Neural progenitor cell (in vitro differentiated cells): ENCODE measurements around the gene SLC25A45. TPM values are rescaled to one million over a fixed set of nuclear protein-coding genes. Genes with fewer than 3 reads are reported as not detected.
A peak's percentile ranks its signal among the peaks of the same experiment; 100 is the strongest.

Source experiments
- DNase-seq: peaks from one replicate; pipeline ENCODE4 v3.0.0-alpha.2; 2016; ENCODE audit warnings: low spot score
- H2AFZ ChIP-seq: fragments of 200-600 bp; sonication (generic); replicated peaks from 2 replicates; pipeline ENCODE4 v1.6.1; 2016; ENCODE audit warnings: antibody characterized with exemption
- H3F3A ChIP-seq: fragments of 200-600 bp; sonication (generic); 2 replicates; pipeline ENCODE4 v1.6.1; 2016; ENCODE audit warnings: antibody characterized with exemption, low read depth
- H3K27ac ChIP-seq: fragments of 200-600 bp; sonication (generic); 2 replicates; pipeline ENCODE4 v1.5.1; 2016; ENCODE audit warnings: mild to moderate bottlenecking
- H3K27me3 ChIP-seq: fragments of 200-600 bp; sonication (generic); 2 replicates; pipeline ENCODE4 v1.6.1; 2016; ENCODE audit warnings: mild to moderate bottlenecking, moderate library complexity
- H3K36me3 ChIP-seq: fragments of 200-600 bp; sonication (generic); 2 replicates; pipeline ENCODE4 v1.5.1; 2016
- H3K4me1 ChIP-seq: fragments of 200-600 bp; sonication (generic); 2 replicates; pipeline ENCODE4 v1.6.1; 2016; ENCODE audit warnings: mixed run types
- H3K4me2 ChIP-seq: fragments of 200-600 bp; sonication (generic); 2 replicates; pipeline ENCODE4 v1.6.1; 2016
- H3K4me3 ChIP-seq: fragments of 200-600 bp; sonication (generic); 2 replicates; pipeline ENCODE4 v1.5.1; 2016
- H3K79me2 ChIP-seq: fragments of 200-600 bp; sonication (generic); 2 replicates; pipeline ENCODE4 v1.6.1; 2016; ENCODE audit warnings: low read depth
- H3K9ac ChIP-seq: fragments of 200-600 bp; sonication (generic); 2 replicates; pipeline ENCODE4 v1.6.1; 2016
- H3K9me3 ChIP-seq: fragments of 200-600 bp; sonication (generic); 2 replicates; pipeline ENCODE4 v1.5.1; 2016; ENCODE audit warnings: low read depth
- H4K20me1 ChIP-seq: fragments of 200-600 bp; sonication (generic); 2 replicates; pipeline ENCODE4 v1.6.1; 2016; ENCODE audit warnings: low read depth
- H3K27ac Mint-ChIP-seq: 3 replicates; pipeline ENCODE4 v1.8.0; 2021; ENCODE audit warnings: mixed read lengths
- H3K27me3 Mint-ChIP-seq: 2 replicates; pipeline ENCODE4 v1.8.0; 2022; ENCODE audit warnings: low read depth, mild to moderate bottlenecking, inconsistent platforms, moderate library complexity, mixed read lengths; ENCODE audit not compliant: insufficient read depth
- H3K36me3 Mint-ChIP-seq: 3 replicates; pipeline ENCODE4 v1.8.0; 2021; ENCODE audit warnings: mixed read lengths
- H3K4me1 Mint-ChIP-seq: 3 replicates; pipeline ENCODE4 v1.8.0; 2021; ENCODE audit warnings: mixed read lengths
- H3K4me3 Mint-ChIP-seq: 3 replicates; pipeline ENCODE4 v1.8.0; 2021; ENCODE audit warnings: mild to moderate bottlenecking, moderate library complexity, mixed read lengths
- H3K9me3 Mint-ChIP-seq: 3 replicates; pipeline ENCODE4 v1.8.0; 2020; ENCODE audit warnings: mixed read lengths
- EZH2 ChIP-seq: fragments of 200-600 bp; sonication (generic); IDR thresholded peaks from 2 replicates; pipeline ENCODE4 v1.6.1; 2017; ENCODE audit warnings: antibody characterized with exemption, mild to moderate bottlenecking, moderate library complexity
- EZH2phosphoT487 ChIP-seq: fragments of 200-600 bp; sonication (generic); IDR thresholded peaks from 2 replicates; pipeline ENCODE4 v1.6.1; 2017; ENCODE audit warnings: antibody characterized with exemption
- total RNA-seq: library from RNA; depleted of rRNA; stranded (reverse); fragments of >200 nt; gene quantifications from 2 replicates; pipeline ENCODE4 v1.2.3, GENCODE V29; 2015; ENCODE audit warnings: low replicate concordance
- TF ChIP-seq, protein P1 (sequence below): fragments of 200-600 bp; sonication (generic); IDR thresholded peaks from 2 replicates; pipeline ENCODE4 v1.5.1; 2017; ENCODE audit warnings: antibody characterized with exemption, mild to moderate bottlenecking

Gene SLC25A45
- total RNA-seq, 1 donor from 2014 or later, result 0.47 TPM

GRCh38 chr11:65378208-65378927 is 4.1 kb downstream of the SLC25A45 start:
- no peaks in the 10 kb centered on the region for H3K36me3 Mint-ChIP-seq
- H3K27ac ChIP-seq, result no peak overlapping the region
- H3K27me3 Mint-ChIP-seq, result peaks cover 10% of the 10 kb centered on the region
- H3K4me1 Mint-ChIP-seq, result peaks cover 16% of the 10 kb centered on the region
- DNase-seq, result peak; percentile 3
- no peaks in the 10 kb centered on the region for H3K27me3 ChIP-seq
- no peaks in the 10 kb centered on the region for H3K36me3 ChIP-seq
- H3K9me3 Mint-ChIP-seq, result no peaks in the 10 kb centered on the region
- H3K4me3 ChIP-seq, result no peak overlapping the region
- H3K9ac ChIP-seq, result no peak overlapping the region
- H3K4me3 Mint-ChIP-seq, result no peak overlapping the region
- no peak overlapping the region for H2AFZ ChIP-seq
- TF ChIP-seq, protein P1, sequence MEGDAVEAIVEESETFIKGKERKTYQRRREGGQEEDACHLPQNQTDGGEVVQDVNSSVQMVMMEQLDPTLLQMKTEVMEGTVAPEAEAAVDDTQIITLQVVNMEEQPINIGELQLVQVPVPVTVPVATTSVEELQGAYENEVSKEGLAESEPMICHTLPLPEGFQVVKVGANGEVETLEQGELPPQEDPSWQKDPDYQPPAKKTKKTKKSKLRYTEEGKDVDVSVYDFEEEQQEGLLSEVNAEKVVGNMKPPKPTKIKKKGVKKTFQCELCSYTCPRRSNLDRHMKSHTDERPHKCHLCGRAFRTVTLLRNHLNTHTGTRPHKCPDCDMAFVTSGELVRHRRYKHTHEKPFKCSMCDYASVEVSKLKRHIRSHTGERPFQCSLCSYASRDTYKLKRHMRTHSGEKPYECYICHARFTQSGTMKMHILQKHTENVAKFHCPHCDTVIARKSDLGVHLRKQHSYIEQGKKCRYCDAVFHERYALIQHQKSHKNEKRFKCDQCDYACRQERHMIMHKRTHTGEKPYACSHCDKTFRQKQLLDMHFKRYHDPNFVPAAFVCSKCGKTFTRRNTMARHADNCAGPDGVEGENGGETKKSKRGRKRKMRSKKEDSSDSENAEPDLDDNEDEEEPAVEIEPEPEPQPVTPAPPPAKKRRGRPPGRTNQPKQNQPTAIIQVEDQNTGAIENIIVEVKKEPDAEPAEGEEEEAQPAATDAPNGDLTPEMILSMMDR, result peak; percentile 20
- TF ChIP-seq EZH2 (no peak), EZH2phosphoT487 (no peak)
- no peaks in the 10 kb centered on the region for H4K20me1 ChIP-seq
- peaks cover 10% of the 10 kb centered on the region for H3K4me1 ChIP-seq
- no peak overlapping the region for H3K4me2 ChIP-seq
- H3K79me2 ChIP-seq, result no peaks in the 10 kb centered on the region
- H3K27ac Mint-ChIP-seq, result no peak overlapping the region
- H3F3A ChIP-seq, result no peaks in the 10 kb centered on the region
- H3K9me3 ChIP-seq, result no peaks in the 10 kb centered on the region

- Histone ChIP-seq H3K4me2 (no peak overlapping the region), H3K9me3 (no peaks in the 10 kb centered on the region), H3K36me3 (no peaks in the 10 kb centered on the region), H2AFZ (no peak overlapping the region), H3K79me2 (no peaks in the 10 kb centered on the region), H3K9ac (no peak overlapping the region), H4K20me1 (no peaks in the 10 kb centered on the region), H3F3A (no peaks in the 10 kb centered on the region), H3K4me3 (no peak overlapping the region), H3K4me1 (peaks cover 8% of the 10 kb centered on the region), H3K27me3 (no peaks in the 10 kb centered on the region), H3K27ac (no peak overlapping the region)
- peaks cover 9% of the 10 kb centered on the region for H3K27me3 Mint-ChIP-seq
- DNase-seq, result no peak
- no peaks in the 10 kb centered on the region for H3K36me3 Mint-ChIP-seq
- H3K9me3 Mint-ChIP-seq, result no peaks in the 10 kb centered on the region
- no peak overlapping the region for H3K4me3 Mint-ChIP-seq
- peak overlapping the region; percentile 76 for H3K27ac Mint-ChIP-seq
- no peak for TF ChIP-seq EZH2
- TF ChIP-seq, protein P1, result no peak
- H3K4me1 Mint-ChIP-seq, result peaks cover 11% of the 10 kb centered on the region
Observed at GRCh38 chr11:65377777-65378176, 4.7 kb downstream of the SLC25A45 start.

DNA sequence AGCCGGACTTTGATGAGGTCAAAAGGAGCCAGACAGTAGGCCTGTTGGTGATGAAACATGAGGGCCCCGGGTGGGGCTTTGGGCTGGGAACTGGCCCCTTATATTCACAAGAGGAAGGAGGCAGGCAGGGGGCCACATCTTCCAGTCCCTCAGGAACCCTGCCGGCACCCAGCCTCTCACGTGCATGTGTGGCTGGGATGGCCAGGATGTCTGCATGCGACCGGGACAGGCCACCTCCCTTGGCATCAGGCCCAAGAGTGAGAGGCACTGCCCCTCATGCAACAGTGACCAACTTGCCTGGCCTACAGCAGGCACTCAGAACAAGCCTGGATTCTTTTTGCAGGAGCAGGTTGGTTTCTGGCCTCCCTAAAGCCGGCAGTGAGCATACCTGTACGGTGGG is 5.4 kb downstream of the SLC25A45 start:
- no peak overlapping the region for H3K27ac Mint-ChIP-seq
- H3K9me3 Mint-ChIP-seq, result no peaks in the 10 kb centered on the region
- no peak overlapping the region for H3K27ac ChIP-seq
- DNase-seq, result no peak
- H3K9me3 ChIP-seq, result no peaks in the 10 kb centered on the region
- peaks cover under 1% of the 10 kb centered on the region for H3K4me1 ChIP-seq
- no peaks in the 10 kb centered on the region for H3K36me3 ChIP-seq
- H3K27me3 Mint-ChIP-seq, result peaks cover 9% of the 10 kb centered on the region
- no peaks in the 10 kb centered on the region for H4K20me1 ChIP-seq
- TF ChIP-seq EZH2phosphoT487, result no peak
- H3K4me2 ChIP-seq, result no peak overlapping the region
- H3K27me3 ChIP-seq, result no peaks in the 10 kb centered on the region
- no peak overlapping the region for H3K4me3 ChIP-seq
- peaks cover 5% of the 10 kb centered on the region for H3K4me1 Mint-ChIP-seq
- H3K4me3 Mint-ChIP-seq, result no peak overlapping the region
- no peak overlapping the region for H3K9ac ChIP-seq
- no peaks in the 10 kb centered on the region for H3K36me3 Mint-ChIP-seq
- no peak overlapping the region for H2AFZ ChIP-seq
- no peaks in the 10 kb centered on the region for H3K79me2 ChIP-seq
- no peaks in the 10 kb centered on the region for H3F3A ChIP-seq

- Mint-ChIP-seq H3K27me3 (peaks cover 7% of the 10 kb centered on the region), H3K27ac (no peak overlapping the region), H3K4me3 (no peak overlapping the region), H3K36me3 (no peaks in the 10 kb centered on the region), H3K4me1 (no peaks in the 10 kb centered on the region), H3K9me3 (no peaks in the 10 kb centered on the region)
- H3K27ac ChIP-seq, result no peak overlapping the region
- no peaks in the 10 kb centered on the region for H3K4me1 ChIP-seq
- H3K36me3 ChIP-seq, result no peaks in the 10 kb centered on the region
- H3K9me3 ChIP-seq, result no peaks in the 10 kb centered on the region
- TF ChIP-seq EZH2 (no peak), EZH2phosphoT487 (no peak)
- TF ChIP-seq, protein P1, result no peak
- no peaks in the 10 kb centered on the region for H3K79me2 ChIP-seq
- H4K20me1 ChIP-seq, result no peaks in the 10 kb centered on the region
- no peak overlapping the region for H3K9ac ChIP-seq
- no peak overlapping the region for H3K4me3 ChIP-seq
- no peaks in the 10 kb centered on the region for H3K27me3 ChIP-seq
- H2AFZ ChIP-seq, result no peak overlapping the region
- H3K4me2 ChIP-seq, result no peak overlapping the region
- DNase-seq, result no peak
- no peaks in the 10 kb centered on the region for H3F3A ChIP-seq
Observed at GRCh38 chr11:65376138-65376713, 6.2 kb downstream of the SLC25A45 start.
